HG03039 (cell line): ENCODE results near the gene ASB2.

Experiments
- ATAC-seq: cut with Tn5 transposase; IDR thresholded peaks from one replicate; pipeline ENCODE4 v1.9.1; 2021; ENCODE audit warnings: mild to moderate bottlenecking, moderate library complexity; ENCODE audit not compliant: unreplicated experiment

Gene ASB2

GRCh38 chr14:93976477-93977057 is at the start of gene ASB2:
Gene ASB2, minus strand, starts transcription at chr14:93976570. Its CDS starts 12,031 bp downstream, at chr14:93964539.
- peak; percentile 12 for ATAC-seq

GRCh38 chr14:94025720-94026119 is 49.4 kb upstream of the ASB2 start:
- ATAC-seq, result no peak

GRCh38 chr14:94024549-94024948 is 48.2 kb upstream of the ASB2 start:
- no peak for ATAC-seq

GRCh38 chr14:94022532-94023411 is 46.4 kb upstream of the ASB2 start:
- no peak for ATAC-seq

GRCh38 chr14:94021416-94022157 is 45.2 kb upstream of the ASB2 start:
- no peak for ATAC-seq

GRCh38 chr14:94021001-94021400 is 44.6 kb upstream of the ASB2 start:
- no peak for ATAC-seq

GRCh38 chr14:94020267-94020666 is 43.9 kb upstream of the ASB2 start:
- no peak for ATAC-seq

GRCh38 chr14:94019329-94019728 is 43.0 kb upstream of the ASB2 start:
- ATAC-seq, result no peak

GRCh38 chr14:94018308-94018707 is 41.9 kb upstream of the ASB2 start:
- no peak for ATAC-seq

- ATAC-seq, result no peak
Observed at GRCh38 chr14:94016446-94016976, 40.1 kb upstream of the ASB2 start.

- no peak for ATAC-seq
Observed at GRCh38 chr14:94015223-94015622, 38.9 kb upstream of the ASB2 start.

GRCh38 chr14:94014382-94014781 is 38.0 kb upstream of the ASB2 start:
- ATAC-seq, result no peak

GRCh38 chr14:94011795-94012194 is 35.4 kb upstream of the ASB2 start:
- no peak for ATAC-seq

- ATAC-seq, result no peak
Observed at GRCh38 chr14:94010625-94011024, 34.3 kb upstream of the ASB2 start.

- no peak for ATAC-seq
Observed at GRCh38 chr14:94009767-94010166, 33.4 kb upstream of the ASB2 start.

GRCh38 chr14:94008234-94008633 is 31.9 kb upstream of the ASB2 start:
- ATAC-seq, result no peak

- ATAC-seq, result no peak
Observed at GRCh38 chr14:94005324-94006073, 29.1 kb upstream of the ASB2 start.

GRCh38 chr14:94004015-94004414 is 27.6 kb upstream of the ASB2 start:
- ATAC-seq, result no peak

- no peak for ATAC-seq
Observed at GRCh38 chr14:94003397-94003796, 27.0 kb upstream of the ASB2 start.

- no peak for ATAC-seq
Observed at GRCh38 chr14:94001501-94002396, 25.4 kb upstream of the ASB2 start.
